ENCODE results near the gene PCOLCE2. TPM values are rescaled to one million over a fixed set of nuclear protein-coding genes. Genes with fewer than 3 reads are reported as not detected.

The PCOLCE2 gene
- total RNA-seq, 2 experiments from 2014 or later, result 1.3 to 2.0 TPM

GRCh38 chr3:142818651-142819050 lies 70.2 kb downstream of the PCOLCE2 start:
- Mint-ChIP-seq H3K4me3 (no peak overlapping the region), H3K4me1 (peaks cover 2% of the 10 kb centered on the region), H3K27me3 (peaks cover 30% of the 10 kb centered on the region), H3K36me3 (no peaks in the 10 kb centered on the region), H3K27ac (no peak overlapping the region), H3K9me3 (no peaks in the 10 kb centered on the region)
- no peak for DNase-seq

DNA sequence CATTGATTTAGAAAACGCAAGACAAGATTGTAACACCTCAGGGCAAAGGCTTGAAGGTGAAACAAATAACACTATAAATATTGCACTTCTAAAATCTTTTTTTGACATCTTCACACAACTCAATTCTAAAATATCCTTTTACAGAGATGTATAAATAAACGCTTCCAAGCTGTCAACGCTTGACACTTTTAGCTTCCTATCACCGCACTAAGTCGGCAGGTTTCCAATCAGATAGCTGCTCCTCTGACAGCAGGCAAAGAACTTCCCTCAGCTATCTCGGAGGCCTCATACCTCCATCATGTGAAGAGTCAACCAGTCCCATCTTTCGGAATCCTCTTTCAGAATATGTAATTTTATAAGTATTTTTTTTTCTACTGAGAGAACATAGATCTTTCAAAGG lies 71.0 kb downstream of the PCOLCE2 start:
- H3K27me3 Mint-ChIP-seq, result peaks cover 34% of the 10 kb centered on the region

DNA sequence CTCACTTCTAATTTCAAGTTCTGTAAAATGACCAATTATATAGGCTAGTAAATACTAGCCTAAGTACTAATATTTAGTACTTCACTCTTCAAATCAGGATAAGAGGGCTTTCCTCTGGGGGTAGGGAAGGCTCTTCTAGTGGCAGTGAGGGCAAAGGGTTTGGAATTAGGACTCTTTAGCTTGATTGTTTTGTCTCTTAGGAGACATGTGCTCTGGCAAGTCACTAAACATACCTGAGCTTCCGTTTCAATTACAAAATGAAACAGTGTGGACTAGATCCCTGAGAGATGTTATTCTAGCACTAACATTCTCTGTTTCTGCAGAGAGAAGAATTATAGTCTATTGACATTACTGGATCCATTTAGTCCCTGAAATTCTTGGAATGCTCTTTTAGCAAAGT lies 71.5 kb downstream of the PCOLCE2 start:
- no peaks in the 10 kb centered on the region for H3K9me3 Mint-ChIP-seq
- H3K4me1 Mint-ChIP-seq, result peaks cover 2% of the 10 kb centered on the region
- no peak overlapping the region for H3K4me3 Mint-ChIP-seq
- H3K36me3 Mint-ChIP-seq, result no peaks in the 10 kb centered on the region
- no peak for DNase-seq
- peaks cover 34% of the 10 kb centered on the region for H3K27me3 Mint-ChIP-seq
- no peak overlapping the region for H3K27ac Mint-ChIP-seq

More for the DNA sequence above, 71.0 kb downstream of the PCOLCE2 start:
- Mint-ChIP-seq H3K4me3 (no peak overlapping the region), H3K27ac (no peak overlapping the region), H3K9me3 (no peaks in the 10 kb centered on the region), H3K4me1 (peaks cover 2% of the 10 kb centered on the region), H3K36me3 (no peaks in the 10 kb centered on the region)
- DNase-seq, result no peak

DNA sequence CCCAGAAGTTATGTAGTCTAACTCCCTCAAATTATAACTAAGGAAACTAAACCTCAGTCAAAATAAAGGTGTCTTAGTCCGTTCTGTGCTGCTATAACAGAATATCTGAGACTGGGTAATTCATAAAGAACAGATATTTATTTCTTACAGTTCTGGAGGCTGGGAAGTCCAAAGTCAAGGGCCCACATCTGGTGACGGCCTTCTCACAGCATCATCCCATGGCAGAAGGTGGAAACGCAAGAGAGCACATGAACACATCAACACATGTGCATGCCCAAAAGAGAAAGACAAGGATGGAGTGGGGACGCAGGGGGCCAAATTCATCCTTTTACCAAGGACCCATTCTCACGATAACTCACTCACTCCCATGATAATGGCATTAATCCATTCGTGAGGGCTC lies 73.1 kb downstream of the PCOLCE2 start:
- DNase-seq, result no peak
- Mint-ChIP-seq H3K36me3 (no peaks in the 10 kb centered on the region), H3K9me3 (no peaks in the 10 kb centered on the region), H3K27ac (no peak overlapping the region), H3K4me1 (peaks cover 2% of the 10 kb centered on the region), H3K4me3 (no peak overlapping the region), H3K27me3 (peaks cover 37% of the 10 kb centered on the region)

DNA sequence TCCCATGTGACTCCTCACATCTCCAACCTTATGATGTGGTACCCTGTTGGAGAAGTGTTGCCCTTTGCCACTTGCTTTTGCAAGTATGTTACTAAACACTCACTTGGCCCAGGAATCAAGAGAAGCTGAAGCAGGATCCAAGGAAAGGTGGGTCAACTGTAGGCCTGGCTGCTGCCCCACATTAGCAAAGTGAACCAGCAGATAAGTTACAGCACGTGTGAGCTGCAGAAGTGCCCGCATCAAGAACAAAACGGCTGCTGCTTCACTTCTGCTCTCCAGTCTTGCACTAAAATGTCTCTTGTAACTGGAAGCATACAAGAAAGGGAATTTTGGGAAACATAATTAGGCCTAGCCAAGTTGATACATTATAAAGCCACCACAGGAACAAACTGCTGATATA lies 79.6 kb downstream of the PCOLCE2 start:
- Mint-ChIP-seq H3K9me3 (no peaks in the 10 kb centered on the region), H3K4me1 (peaks cover 5% of the 10 kb centered on the region), H3K27me3 (peaks cover 13% of the 10 kb centered on the region), H3K36me3 (no peaks in the 10 kb centered on the region), H3K27ac (no peak overlapping the region), H3K4me3 (no peak overlapping the region)
- no peak for DNase-seq

GRCh38 chr3:142808103-142808917 lies 80.6 kb downstream of the PCOLCE2 start:
- no peak overlapping the region for H3K27ac Mint-ChIP-seq
- DNase-seq, result no peak
- H3K36me3 Mint-ChIP-seq, result no peaks in the 10 kb centered on the region
- no peak overlapping the region for H3K4me3 Mint-ChIP-seq
- no peaks in the 10 kb centered on the region for H3K9me3 Mint-ChIP-seq
- H3K27me3 Mint-ChIP-seq, result peaks cover 9% of the 10 kb centered on the region
- peaks cover 5% of the 10 kb centered on the region for H3K4me1 Mint-ChIP-seq

- no peak overlapping the region for H3K4me3 Mint-ChIP-seq
- H3K36me3 Mint-ChIP-seq, result no peaks in the 10 kb centered on the region
- H3K27ac Mint-ChIP-seq, result no peak overlapping the region
- no peaks in the 10 kb centered on the region for H3K4me1 Mint-ChIP-seq
- H3K9me3 Mint-ChIP-seq, result no peaks in the 10 kb centered on the region
- no peak for DNase-seq
- H3K27me3 Mint-ChIP-seq, result no peaks in the 10 kb centered on the region
These were observed 86.0 kb downstream of the PCOLCE2 start for GRCh38 chr3:142802891-142803290.

DNA sequence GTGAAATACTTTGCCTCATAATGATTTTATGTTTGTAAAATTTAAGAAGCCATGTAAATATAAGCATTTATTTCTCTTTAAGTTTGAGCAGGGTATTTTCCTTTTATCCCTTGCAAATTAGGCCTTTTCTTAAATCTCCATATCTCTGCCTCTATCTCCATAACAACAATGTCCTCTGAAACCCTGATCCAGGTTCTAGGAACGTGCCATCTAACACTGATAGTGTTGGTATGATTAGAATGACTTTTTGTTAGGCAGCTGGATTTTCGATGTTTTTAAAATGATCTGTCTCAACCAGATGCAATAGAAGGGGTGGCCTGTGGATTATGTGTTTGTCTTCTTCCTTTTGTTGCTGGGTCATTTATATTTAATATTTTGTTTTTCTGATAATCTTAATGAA lies 87.1 kb downstream of the PCOLCE2 start:
- no peak overlapping the region for H3K4me3 Mint-ChIP-seq
- no peaks in the 10 kb centered on the region for H3K9me3 Mint-ChIP-seq
- DNase-seq, result no peak
- no peak overlapping the region for H3K27ac Mint-ChIP-seq
- no peaks in the 10 kb centered on the region for H3K4me1 Mint-ChIP-seq
- H3K27me3 Mint-ChIP-seq, result no peaks in the 10 kb centered on the region
- no peaks in the 10 kb centered on the region for H3K36me3 Mint-ChIP-seq

GRCh38 chr3:142796823-142797222 lies 92.1 kb downstream of the PCOLCE2 start:
- Mint-ChIP-seq H3K27ac (no peak overlapping the region), H3K4me1 (no peaks in the 10 kb centered on the region), H3K27me3 (no peaks in the 10 kb centered on the region)

GRCh38 chr3:142795332-142795731 lies 93.6 kb downstream of the PCOLCE2 start:
- Mint-ChIP-seq H3K36me3 (peaks cover 3% of the 10 kb centered on the region), H3K27me3 (no peaks in the 10 kb centered on the region), H3K27ac (no peak overlapping the region), H3K4me1 (no peaks in the 10 kb centered on the region), H3K9me3 (no peaks in the 10 kb centered on the region), H3K4me3 (no peak overlapping the region)
- no peak for DNase-seq

More at GRCh38 chr3:142796823-142797222, 92.1 kb downstream of the PCOLCE2 start:
- no peak for DNase-seq
- H3K36me3 Mint-ChIP-seq, result peaks cover 3% of the 10 kb centered on the region
- H3K4me3 Mint-ChIP-seq, result no peak overlapping the region
- no peaks in the 10 kb centered on the region for H3K9me3 Mint-ChIP-seq

DNA sequence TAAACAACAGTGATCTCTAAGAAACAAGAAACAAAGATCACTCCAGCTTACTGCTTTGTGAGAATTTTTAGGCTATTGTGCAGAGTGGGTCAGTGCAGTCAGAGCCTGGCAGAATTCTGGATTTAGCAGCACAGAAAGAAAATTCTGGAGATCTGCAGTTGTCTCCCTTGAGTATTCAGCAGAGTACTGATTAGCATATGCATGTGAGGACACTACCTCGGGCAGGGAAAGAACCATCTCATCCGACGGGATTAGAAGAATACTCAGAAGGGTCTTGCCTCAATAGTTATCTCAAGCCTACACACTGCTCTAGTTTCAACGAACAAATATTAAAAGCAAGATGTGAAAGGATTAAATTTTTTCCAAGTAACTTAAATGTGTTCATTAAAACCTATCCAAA lies 94.4 kb downstream of the PCOLCE2 start:
- H3K9me3 Mint-ChIP-seq, result no peaks in the 10 kb centered on the region
- H3K4me3 Mint-ChIP-seq, result no peak overlapping the region
- peaks cover 3% of the 10 kb centered on the region for H3K36me3 Mint-ChIP-seq
- H3K4me1 Mint-ChIP-seq, result no peaks in the 10 kb centered on the region
- no peak for DNase-seq
- H3K27me3 Mint-ChIP-seq, result no peaks in the 10 kb centered on the region
- H3K27ac Mint-ChIP-seq, result no peak overlapping the region

DNA sequence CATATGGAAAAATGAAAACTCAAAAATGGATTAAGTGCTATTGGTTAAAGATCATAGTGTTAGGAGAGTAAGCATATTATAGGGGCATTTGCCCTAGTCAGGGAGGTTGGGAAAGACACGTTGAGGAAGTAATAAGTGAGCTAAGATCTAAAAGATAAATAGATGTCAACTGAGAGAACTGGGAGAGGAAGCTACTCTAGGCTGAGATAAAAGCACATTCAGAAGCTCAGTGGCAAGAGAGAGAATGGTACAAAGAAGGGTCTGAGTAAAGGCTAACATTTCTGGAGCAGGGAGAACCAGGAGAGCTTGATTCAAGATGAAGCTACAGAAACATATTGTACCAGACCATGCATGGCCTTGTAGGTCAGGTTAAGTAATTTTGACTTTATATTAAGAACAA lies 101.2 kb downstream of the PCOLCE2 start:
- no peaks in the 10 kb centered on the region for H3K9me3 Mint-ChIP-seq
- H3K4me3 Mint-ChIP-seq, result no peak overlapping the region
- H3K36me3 Mint-ChIP-seq, result no peaks in the 10 kb centered on the region
- DNase-seq, result no peak
- no peaks in the 10 kb centered on the region for H3K27me3 Mint-ChIP-seq
- H3K27ac Mint-ChIP-seq, result no peak overlapping the region
- no peaks in the 10 kb centered on the region for H3K4me1 Mint-ChIP-seq

GRCh38 chr3:142785996-142786395 lies 102.9 kb downstream of the PCOLCE2 start:
- H3K4me3 Mint-ChIP-seq, result no peak overlapping the region
- H3K27me3 Mint-ChIP-seq, result no peaks in the 10 kb centered on the region
- no peak overlapping the region for H3K27ac Mint-ChIP-seq

GRCh38 chr3:142784228-142784627 lies 104.7 kb downstream of the PCOLCE2 start:
- no peak overlapping the region for H3K27ac Mint-ChIP-seq
- DNase-seq, result no peak
- no peak overlapping the region for H3K4me3 Mint-ChIP-seq
- no peaks in the 10 kb centered on the region for H3K27me3 Mint-ChIP-seq
- peaks cover 2% of the 10 kb centered on the region for H3K36me3 Mint-ChIP-seq
- no peaks in the 10 kb centered on the region for H3K4me1 Mint-ChIP-seq
- peaks cover 2% of the 10 kb centered on the region for H3K9me3 Mint-ChIP-seq

More at GRCh38 chr3:142785996-142786395, 102.9 kb downstream of the PCOLCE2 start:
- Mint-ChIP-seq H3K9me3 (peaks cover 2% of the 10 kb centered on the region), H3K36me3 (peaks cover 2% of the 10 kb centered on the region), H3K4me1 (no peaks in the 10 kb centered on the region)
- no peak for DNase-seq

DNA sequence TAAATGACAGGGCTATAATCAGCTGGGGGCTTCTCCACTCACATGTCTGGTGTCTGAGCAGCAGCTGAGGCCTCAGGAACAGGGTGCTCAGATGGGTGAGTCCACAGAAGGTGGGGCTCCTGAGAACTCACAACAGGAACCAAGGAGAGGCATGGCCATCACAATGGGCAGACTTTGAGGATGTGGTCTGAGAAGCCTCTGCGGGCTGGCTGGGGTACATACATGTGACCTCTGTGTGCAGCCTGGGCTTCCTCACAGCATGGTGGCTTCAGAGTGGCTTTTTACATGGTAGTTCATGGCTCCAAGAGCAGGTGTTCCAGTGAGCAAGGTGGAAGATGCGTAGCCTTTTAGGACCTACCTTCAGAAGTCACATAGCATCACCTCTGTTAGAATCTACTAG lies 106.3 kb downstream of the PCOLCE2 start:
- H3K4me1 Mint-ChIP-seq, result no peaks in the 10 kb centered on the region
- H3K36me3 Mint-ChIP-seq, result peaks cover 2% of the 10 kb centered on the region
- no peak overlapping the region for H3K4me3 Mint-ChIP-seq
- no peaks in the 10 kb centered on the region for H3K27me3 Mint-ChIP-seq
- H3K27ac Mint-ChIP-seq, result no peak overlapping the region
- no peak for DNase-seq
- peaks cover 2% of the 10 kb centered on the region for H3K9me3 Mint-ChIP-seq

- H3K9me3 Mint-ChIP-seq, result peaks cover 2% of the 10 kb centered on the region
- H3K36me3 Mint-ChIP-seq, result peaks cover 2% of the 10 kb centered on the region
- no peak overlapping the region for H3K4me3 Mint-ChIP-seq
- no peak overlapping the region for H3K27ac Mint-ChIP-seq
- H3K27me3 Mint-ChIP-seq, result no peaks in the 10 kb centered on the region
- DNase-seq, result no peak
- H3K4me1 Mint-ChIP-seq, result no peaks in the 10 kb centered on the region
These were observed 109.3 kb downstream of the PCOLCE2 start for GRCh38 chr3:142779591-142779990.

Data from activated naive CD8-positive, alpha-beta T cell treated with anti-CD3 and anti-CD28 coated beads for 36 hours (primary cell).